HEK293 (cell line): ENCODE results near the gene ANKRD50.

ENCODE experiments used
- CTCF ChIA-PET: fragments of 350-600 bp; formaldehyde crosslinking; extraction: SDS; loops from one replicate; lab custom pipeline; 2021; ENCODE audit warnings: antibody characterized with exemption; lab: Yijun Ruan, JAX
- POLR2A ChIA-PET: fragments of 300-600 bp; formaldehyde crosslinking; extraction: SDS; loops from one replicate; lab custom pipeline; 2020; ENCODE audit warnings: antibody characterized with exemption, inconsistent platforms; lab: Yijun Ruan, JAX
- H3K27ac ChIP-seq: fragments of 200-500 bp; sonication (Bioruptor generic); 2 replicates; pipeline ENCODE4 v1.5.1; 2014; ENCODE audit warnings: low read depth, low read length, control low read depth, inconsistent platforms; ENCODE audit errors: extremely low read depth
- H3K36me3 ChIP-seq, 2 experiments: fragments of 200-500 bp in 1 of 2; sonication (Bioruptor generic) in 1 of 2; 1 replicate in 1 of 2; 2 replicates in 1 of 2; pipeline ENCODE4 v1.5.1; 2014 to 2017; ENCODE audit warnings: inconsistent platforms in 2 of 2, low read length in 2 of 2; ENCODE audit not compliant: control insufficient read depth in 2 of 2, insufficient read depth in 1 of 2
- H3K4me1 ChIP-seq: fragments of 200-500 bp; sonication (Bioruptor generic); 2 replicates; pipeline ENCODE4 v1.5.1; 2014; ENCODE audit warnings: mild to moderate bottlenecking, low read length, inconsistent platforms; ENCODE audit not compliant: control insufficient read depth, insufficient read depth
- H3K4me3 ChIP-seq: 2 replicates; pipeline ENCODE4 v1.5.1; 2011; ENCODE audit warnings: low read depth, mild to moderate bottlenecking, control low read depth, low read length, moderate library complexity
- H3K9me3 ChIP-seq: fragments of 200-500 bp; sonication (Bioruptor generic); 2 replicates; pipeline ENCODE4 v1.5.1; 2014; ENCODE audit warnings: low read depth, low read length, inconsistent platforms; ENCODE audit not compliant: control insufficient read depth, insufficient read depth
- GLIS2 ChIP-seq: fragments of 450-650 bp; formaldehyde crosslinking; IDR thresholded peaks from 2 replicates; pipeline ENCODE4 v1.5.1; 2016; ENCODE audit warnings: missing biosample characterization, missing genetic modification characterization
- KLF16 ChIP-seq: fragments of 450-650 bp; formaldehyde crosslinking; IDR thresholded peaks from 2 replicates; pipeline ENCODE4 v1.5.1; 2017; ENCODE audit warnings: missing biosample characterization, missing genetic modification characterization
- MYNN ChIP-seq: fragments of 450-650 bp; formaldehyde crosslinking; IDR thresholded peaks from 2 replicates; pipeline ENCODE4 v1.5.1; 2016; ENCODE audit warnings: missing biosample characterization, missing genetic modification characterization, borderline replicate concordance
- OVOL3 ChIP-seq: fragments of 450-650 bp; formaldehyde crosslinking; IDR thresholded peaks from 2 replicates; pipeline ENCODE4 v1.5.1; 2016; ENCODE audit warnings: missing biosample characterization, missing genetic modification characterization
- PRDM2 ChIP-seq: fragments of 450-650 bp; formaldehyde crosslinking; IDR thresholded peaks from 2 replicates; pipeline ENCODE4 v1.5.1; 2016; ENCODE audit warnings: missing biosample characterization, missing genetic modification characterization, borderline replicate concordance
- ZBTB49 ChIP-seq: fragments of 450-650 bp; formaldehyde crosslinking; IDR thresholded peaks from 2 replicates; pipeline ENCODE4 v1.5.1; 2016; ENCODE audit warnings: missing biosample characterization, missing genetic modification characterization, low read depth
- ZFHX2 ChIP-seq: fragments of 450-650 bp; formaldehyde crosslinking; conservative IDR thresholded peaks from 2 replicates; pipeline ENCODE4 v1.5.1; 2016; ENCODE audit warnings: missing biosample characterization, missing genetic modification characterization
- ZNF132 ChIP-seq: fragments of 450-650 bp; formaldehyde crosslinking; IDR thresholded peaks from 2 replicates; pipeline ENCODE4 v1.5.1; 2017; ENCODE audit warnings: missing biosample characterization, missing genetic modification characterization, borderline replicate concordance
- ZNF19 ChIP-seq: fragments of 450-650 bp; formaldehyde crosslinking; IDR thresholded peaks from 2 replicates; pipeline ENCODE4; 2016; ENCODE audit warnings: missing biosample characterization, missing genetic modification characterization, low read depth
- ZNF239 ChIP-seq: fragments of 450-650 bp; formaldehyde crosslinking; IDR thresholded peaks from 2 replicates; pipeline ENCODE4 v1.5.1; 2016; ENCODE audit warnings: missing biosample characterization, missing genetic modification characterization
- ZNF366 ChIP-seq: fragments of 450-650 bp; formaldehyde crosslinking; conservative IDR thresholded peaks from 2 replicates; pipeline ENCODE4 v1.5.1; 2016; ENCODE audit warnings: missing biosample characterization, missing genetic modification characterization
- ZNF391 ChIP-seq: fragments of 450-650 bp; formaldehyde crosslinking; IDR thresholded peaks from 2 replicates; pipeline ENCODE4 v1.5.1; 2016; ENCODE audit warnings: low read depth, missing biosample characterization, missing genetic modification characterization, borderline replicate concordance
- ZNF394 ChIP-seq: fragments of 450-650 bp; formaldehyde crosslinking; IDR thresholded peaks from 2 replicates; pipeline ENCODE4 v1.5.1; 2016; ENCODE audit warnings: missing biosample characterization, missing genetic modification characterization, mild to moderate bottlenecking, moderate library complexity, borderline replicate concordance
- ZSCAN16 ChIP-seq: fragments of 450-650 bp; formaldehyde crosslinking; IDR thresholded peaks from 2 replicates; pipeline ENCODE4 v1.5.1; 2016; ENCODE audit warnings: missing biosample characterization, missing genetic modification characterization
- TF ChIP-seq, protein P1 (sequence below): fragments of 450-650 bp; formaldehyde crosslinking; IDR thresholded peaks from 2 replicates; pipeline ENCODE4 v1.5.1; 2016; ENCODE audit warnings: missing biosample characterization, missing genetic modification characterization
- TF ChIP-seq, protein P2 (sequence below): fragments of 450-650 bp; formaldehyde crosslinking; IDR thresholded peaks from 2 replicates; pipeline ENCODE4 v1.5.1; 2016; ENCODE audit warnings: missing biosample characterization, missing genetic modification characterization
- TF ChIP-seq, protein P3 (sequence below): fragments of 450-650 bp; formaldehyde crosslinking; IDR thresholded peaks from 2 replicates; pipeline ENCODE4 v1.5.1; 2016; ENCODE audit warnings: missing biosample characterization, missing genetic modification characterization
- TF ChIP-seq, protein P4 (sequence below): fragments of 450-650 bp; formaldehyde crosslinking; IDR thresholded peaks from 2 replicates; pipeline ENCODE4 v1.5.1; 2016; ENCODE audit warnings: missing biosample characterization, missing genetic modification characterization

The ANKRD50 gene

DNA sequence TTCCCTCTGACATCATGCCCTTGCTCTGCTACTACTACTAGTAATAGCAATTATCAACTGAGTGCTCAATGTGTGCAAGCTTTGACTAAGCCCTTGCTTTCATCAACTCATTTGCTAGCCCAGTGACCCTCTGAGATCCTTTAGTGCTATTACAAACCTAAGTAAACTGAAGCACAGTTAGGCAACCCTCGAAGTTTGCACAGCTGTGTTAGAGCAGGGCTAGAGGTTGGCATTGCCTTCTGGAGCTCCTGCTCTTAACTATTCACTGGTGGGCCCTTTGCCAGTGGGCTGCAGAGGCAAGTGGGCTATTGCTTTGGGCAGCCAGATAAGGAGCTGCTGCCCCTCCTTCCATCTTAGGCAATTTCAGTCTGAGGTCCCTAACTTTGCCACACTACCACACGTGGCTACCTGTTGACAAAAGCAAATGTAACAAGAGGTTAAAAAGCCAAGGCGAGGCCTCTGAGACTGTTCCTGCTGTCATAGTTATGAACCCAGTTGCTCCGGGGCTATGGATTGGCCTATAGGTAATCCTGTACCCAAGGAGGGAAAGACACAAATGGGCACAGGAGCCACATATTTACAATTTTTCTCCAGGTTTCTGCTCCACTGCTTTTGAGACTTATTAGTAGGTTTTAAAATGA is 41.5 kb upstream of the ANKRD50 start:
- no peaks in the 10 kb centered on the region for H3K4me1 ChIP-seq
- TF ChIP-seq ZSCAN16 (tag by site-specific recombination) (no peak), ZFHX2 (tag by site-specific recombination) (no peak), MYNN (tag by site-specific recombination) (no peak), ZNF366 (tag by site-specific recombination) (no peak), ZNF391 (tag by site-specific recombination) (no peak), ZNF394 (no peak), OVOL3 (tag by site-specific recombination) (no peak), PRDM2 (tag by site-specific recombination) (no peak), ZBTB49 (tag by site-specific recombination) (no peak), GLIS2 (no peak), ZNF132 (tag by site-specific recombination) (no peak), KLF16 (tag by site-specific recombination) (no peak), ZNF239 (tag by site-specific recombination) (no peak), ZNF19 (tag by site-specific recombination) (no peak)
- TF ChIP-seq, protein P1, sequence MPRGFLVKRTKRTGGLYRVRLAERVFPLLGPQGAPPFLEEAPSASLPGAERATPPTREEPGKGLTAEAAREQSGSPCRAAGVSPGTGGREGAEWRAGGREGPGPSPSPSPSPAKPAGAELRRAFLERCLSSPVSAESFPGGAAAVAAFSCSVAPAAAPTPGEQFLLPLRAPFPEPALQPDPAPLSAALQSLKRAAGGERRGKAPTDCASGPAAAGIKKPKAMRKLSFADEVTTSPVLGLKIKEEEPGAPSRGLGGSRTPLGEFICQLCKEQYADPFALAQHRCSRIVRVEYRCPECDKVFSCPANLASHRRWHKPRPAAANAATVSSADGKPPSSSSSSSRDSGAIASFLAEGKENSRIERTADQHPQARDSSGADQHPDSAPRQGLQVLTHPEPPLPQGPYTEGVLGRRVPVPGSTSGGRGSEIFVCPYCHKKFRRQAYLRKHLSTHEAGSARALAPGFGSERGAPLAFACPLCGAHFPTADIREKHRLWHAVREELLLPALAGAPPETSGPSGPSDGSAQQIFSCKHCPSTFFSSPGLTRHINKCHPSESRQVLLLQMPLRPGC (tag by site-specific recombination), result no peak
- TF ChIP-seq, protein P2, sequence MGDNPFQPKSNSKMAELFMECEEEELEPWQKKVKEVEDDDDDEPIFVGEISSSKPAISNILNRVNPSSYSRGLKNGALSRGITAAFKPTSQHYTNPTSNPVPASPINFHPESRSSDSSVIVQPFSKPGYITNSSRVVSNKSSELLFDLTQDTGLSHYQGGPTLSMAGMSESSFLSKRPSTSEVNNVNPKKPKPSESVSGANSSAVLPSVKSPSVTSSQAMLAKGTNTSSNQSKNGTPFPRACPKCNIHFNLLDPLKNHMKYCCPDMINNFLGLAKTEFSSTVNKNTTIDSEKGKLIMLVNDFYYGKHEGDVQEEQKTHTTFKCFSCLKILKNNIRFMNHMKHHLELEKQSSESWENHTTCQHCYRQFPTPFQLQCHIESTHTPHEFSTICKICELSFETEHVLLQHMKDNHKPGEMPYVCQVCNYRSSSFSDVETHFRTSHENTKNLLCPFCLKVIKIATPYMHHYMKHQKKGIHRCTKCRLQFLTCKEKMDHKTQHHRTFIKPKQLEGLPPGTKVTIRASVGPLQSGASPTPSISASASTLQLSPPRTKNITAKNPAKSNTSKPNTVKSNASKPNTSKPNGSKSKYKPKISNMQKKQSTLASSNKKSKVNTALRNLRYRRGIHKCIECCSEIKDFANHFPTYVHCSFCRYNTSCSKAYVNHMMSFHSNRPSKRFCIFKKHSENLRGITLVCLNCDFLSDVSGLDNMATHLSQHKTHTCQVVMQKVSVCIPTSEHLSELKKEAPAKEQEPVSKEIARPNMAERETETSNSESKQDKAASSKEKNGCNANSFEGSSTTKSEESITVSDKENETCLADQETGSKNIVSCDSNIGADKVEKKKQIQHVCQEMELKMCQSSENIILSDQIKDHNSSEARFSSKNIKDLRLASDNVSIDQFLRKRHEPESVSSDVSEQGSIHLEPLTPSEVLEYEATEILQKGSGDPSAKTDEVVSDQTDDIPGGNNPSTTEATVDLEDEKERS (tag by site-specific recombination), result no peak
- TF ChIP-seq, protein P3, sequence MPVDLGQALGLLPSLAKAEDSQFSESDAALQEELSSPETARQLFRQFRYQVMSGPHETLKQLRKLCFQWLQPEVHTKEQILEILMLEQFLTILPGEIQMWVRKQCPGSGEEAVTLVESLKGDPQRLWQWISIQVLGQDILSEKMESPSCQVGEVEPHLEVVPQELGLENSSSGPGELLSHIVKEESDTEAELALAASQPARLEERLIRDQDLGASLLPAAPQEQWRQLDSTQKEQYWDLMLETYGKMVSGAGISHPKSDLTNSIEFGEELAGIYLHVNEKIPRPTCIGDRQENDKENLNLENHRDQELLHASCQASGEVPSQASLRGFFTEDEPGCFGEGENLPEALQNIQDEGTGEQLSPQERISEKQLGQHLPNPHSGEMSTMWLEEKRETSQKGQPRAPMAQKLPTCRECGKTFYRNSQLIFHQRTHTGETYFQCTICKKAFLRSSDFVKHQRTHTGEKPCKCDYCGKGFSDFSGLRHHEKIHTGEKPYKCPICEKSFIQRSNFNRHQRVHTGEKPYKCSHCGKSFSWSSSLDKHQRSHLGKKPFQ (tag by site-specific recombination), result no peak
- TF ChIP-seq, protein P4, sequence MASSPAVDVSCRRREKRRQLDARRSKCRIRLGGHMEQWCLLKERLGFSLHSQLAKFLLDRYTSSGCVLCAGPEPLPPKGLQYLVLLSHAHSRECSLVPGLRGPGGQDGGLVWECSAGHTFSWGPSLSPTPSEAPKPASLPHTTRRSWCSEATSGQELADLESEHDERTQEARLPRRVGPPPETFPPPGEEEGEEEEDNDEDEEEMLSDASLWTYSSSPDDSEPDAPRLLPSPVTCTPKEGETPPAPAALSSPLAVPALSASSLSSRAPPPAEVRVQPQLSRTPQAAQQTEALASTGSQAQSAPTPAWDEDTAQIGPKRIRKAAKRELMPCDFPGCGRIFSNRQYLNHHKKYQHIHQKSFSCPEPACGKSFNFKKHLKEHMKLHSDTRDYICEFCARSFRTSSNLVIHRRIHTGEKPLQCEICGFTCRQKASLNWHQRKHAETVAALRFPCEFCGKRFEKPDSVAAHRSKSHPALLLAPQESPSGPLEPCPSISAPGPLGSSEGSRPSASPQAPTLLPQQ (tag by site-specific recombination), result no peak
- TF ChIP-seq, all 188 proteins: peak for 0
- H3K4me3 ChIP-seq, result no peak overlapping the region
- H3K9me3 ChIP-seq, result no peaks in the 10 kb centered on the region
- POLR2A ChIA-PET, result no interaction called here
- H3K27ac ChIP-seq, result no peak overlapping the region
- CTCF ChIA-PET, result no interaction called here
- H3K36me3 ChIP-seq, result no peaks in the 10 kb centered on the region
